Measurements from ENCODE around the gene GPR15. TPM values are rescaled to one million over a fixed set of nuclear protein-coding genes. Genes with fewer than 3 reads are reported as not detected.
"Not testable (repeated sequence)": the region's sequence is repeated elsewhere in the genome, so short reads cannot be mapped to it uniquely, and the experiment has no call there.

Gene GPR15
- total RNA-seq, 1 donor from 2014 or later, result 4.0 TPM

GRCh38 chr3:98558100-98558827 lies 26.5 kb downstream of the GPR15 start:
- DNase-seq (ENCODE audit: low spot score), result no peak

- not testable (repeated sequence) for DNase-seq (ENCODE audit: low spot score)
Measured at GRCh38 chr3:98559769-98560168, 28.0 kb downstream of the GPR15 start.

GRCh38 chr3:98560911-98561310 lies 29.1 kb downstream of the GPR15 start:
- DNase-seq (ENCODE audit: low spot score), result no peak

GRCh38 chr3:98561727-98562521 lies 30.1 kb downstream of the GPR15 start:
- no peak for DNase-seq (ENCODE audit: low spot score)

GRCh38 chr3:98563661-98564281 lies 32.0 kb downstream of the GPR15 start:
- DNase-seq (ENCODE audit: low spot score), result no peak

GRCh38 chr3:98564282-98565005 lies 32.7 kb downstream of the GPR15 start:
- DNase-seq (ENCODE audit: low spot score), result no peak

- no peak for DNase-seq (ENCODE audit: low spot score)
Measured at GRCh38 chr3:98565237-98565643, 33.5 kb downstream of the GPR15 start.

GRCh38 chr3:98565843-98566242 lies 34.1 kb downstream of the GPR15 start:
- DNase-seq (ENCODE audit: low spot score), result no peak

GRCh38 chr3:98567666-98568270 lies 36.0 kb downstream of the GPR15 start:
- DNase-seq (ENCODE audit: low spot score), result no peak

- no peak for DNase-seq (ENCODE audit: low spot score)
Measured at GRCh38 chr3:98568402-98568801, 36.6 kb downstream of the GPR15 start.

- no peak for DNase-seq (ENCODE audit: low spot score)
Measured at GRCh38 chr3:98573181-98573728, 41.5 kb downstream of the GPR15 start.

- no peak for DNase-seq (ENCODE audit: low spot score)
Measured at GRCh38 chr3:98574132-98574531, 42.4 kb downstream of the GPR15 start.

GRCh38 chr3:98577178-98577895 lies 45.6 kb downstream of the GPR15 start:
- no peak for DNase-seq (ENCODE audit: low spot score)

- DNase-seq (ENCODE audit: low spot score), result no peak
Measured at GRCh38 chr3:98580401-98581386, 48.9 kb downstream of the GPR15 start.

- no peak for DNase-seq (ENCODE audit: low spot score)
Measured at GRCh38 chr3:98581474-98581873, 49.7 kb downstream of the GPR15 start.

- no peak for DNase-seq (ENCODE audit: low spot score)
Measured at GRCh38 chr3:98582042-98582441, 50.3 kb downstream of the GPR15 start.

- DNase-seq (ENCODE audit: low spot score), result no peak
Measured at GRCh38 chr3:98583766-98584165, 52.0 kb downstream of the GPR15 start.

Measured in ureter (tissue), 1 donor.